Measurements from ENCODE around the gene SGPL1.
A peak's percentile ranks its signal among the peaks of the same experiment; 100 is the strongest.
"Not testable (repeated sequence)": the region's sequence is repeated elsewhere in the genome, so short reads cannot be mapped to it uniquely, and the experiment has no call there.

Gene SGPL1, protein sequence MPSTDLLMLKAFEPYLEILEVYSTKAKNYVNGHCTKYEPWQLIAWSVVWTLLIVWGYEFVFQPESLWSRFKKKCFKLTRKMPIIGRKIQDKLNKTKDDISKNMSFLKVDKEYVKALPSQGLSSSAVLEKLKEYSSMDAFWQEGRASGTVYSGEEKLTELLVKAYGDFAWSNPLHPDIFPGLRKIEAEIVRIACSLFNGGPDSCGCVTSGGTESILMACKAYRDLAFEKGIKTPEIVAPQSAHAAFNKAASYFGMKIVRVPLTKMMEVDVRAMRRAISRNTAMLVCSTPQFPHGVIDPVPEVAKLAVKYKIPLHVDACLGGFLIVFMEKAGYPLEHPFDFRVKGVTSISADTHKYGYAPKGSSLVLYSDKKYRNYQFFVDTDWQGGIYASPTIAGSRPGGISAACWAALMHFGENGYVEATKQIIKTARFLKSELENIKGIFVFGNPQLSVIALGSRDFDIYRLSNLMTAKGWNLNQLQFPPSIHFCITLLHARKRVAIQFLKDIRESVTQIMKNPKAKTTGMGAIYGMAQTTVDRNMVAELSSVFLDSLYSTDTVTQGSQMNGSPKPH

DNA sequence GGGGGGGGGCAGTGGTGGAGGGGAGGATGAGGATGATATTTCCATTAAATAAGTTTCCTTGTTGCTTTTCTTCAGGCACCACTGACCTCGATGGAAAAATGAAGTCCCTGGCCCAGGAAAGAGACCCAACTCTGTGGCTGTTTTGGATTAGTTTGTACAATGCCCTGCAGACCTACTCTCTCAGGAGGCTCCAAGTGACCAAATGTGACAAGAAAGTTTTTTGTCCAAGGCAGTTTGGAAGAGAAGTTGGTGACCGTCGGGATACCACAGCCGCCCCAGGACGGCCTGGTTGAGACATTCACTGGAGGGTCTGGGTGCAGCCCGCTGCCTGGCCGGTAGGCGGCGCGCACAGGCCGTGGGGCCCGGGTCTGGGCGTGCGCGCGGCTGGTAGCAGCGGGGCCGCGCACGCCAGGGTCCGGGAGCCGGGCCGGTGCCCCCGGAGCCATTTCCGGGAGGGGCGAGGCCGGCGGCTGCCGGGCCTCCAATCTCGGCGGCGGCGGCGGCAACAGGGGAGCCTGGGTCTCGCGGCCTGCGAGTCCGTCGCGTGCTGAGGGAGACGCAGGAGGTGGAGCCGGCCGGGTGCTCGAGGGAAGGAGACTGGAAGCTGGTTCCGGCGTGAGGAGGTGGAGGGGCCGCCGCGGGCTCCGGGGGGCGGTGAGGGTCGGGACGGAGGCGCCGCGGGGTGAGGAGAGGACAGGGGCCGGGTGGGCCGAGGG, at the start of gene SGPL1:
Gene SGPL1, plus strand, starts transcription at position 445 of the 716 bp plus-strand sequence. CDS start 906 bp downstream, outside the sequence.
- DNase-seq (ENCODE audit: low read depth in 2 of 2, low spot score in 1 of 2), result peak; percentile 64 to 74

DNA sequence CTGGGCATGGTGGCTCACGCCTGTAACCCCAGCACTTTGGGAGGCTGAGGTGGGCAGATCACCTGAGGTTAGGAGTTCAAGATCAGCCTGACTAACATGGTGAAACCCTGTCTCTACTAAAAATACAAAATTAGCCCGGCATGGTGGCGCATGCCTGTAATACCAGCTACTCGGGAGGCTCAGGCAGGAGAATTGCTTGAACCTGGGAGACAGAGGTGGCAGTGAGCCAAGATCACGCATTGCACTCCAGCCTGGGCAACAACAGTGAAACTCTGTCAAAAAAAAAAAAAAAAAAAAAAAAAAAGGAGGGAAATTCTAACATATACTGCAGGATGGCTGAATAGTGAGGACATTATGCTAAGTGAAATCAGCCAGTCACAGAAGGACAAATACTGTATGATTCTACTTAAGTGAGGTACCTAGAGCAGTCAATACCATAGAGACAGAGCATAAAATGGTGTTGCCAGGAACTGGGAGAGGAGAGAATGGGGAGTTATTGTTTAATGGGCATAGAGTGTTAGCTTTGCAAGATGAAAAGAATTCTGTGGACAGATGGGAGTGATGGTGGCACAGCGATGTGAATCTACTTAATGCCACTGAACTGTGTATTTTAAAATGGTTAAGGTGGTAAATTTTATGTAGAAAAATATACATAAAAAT, 47.6 kb upstream of the SGPL1 start:
- not testable (repeated sequence) for DNase-seq (ENCODE audit: low read depth in 2 of 2, low spot score in 1 of 2)

DNA sequence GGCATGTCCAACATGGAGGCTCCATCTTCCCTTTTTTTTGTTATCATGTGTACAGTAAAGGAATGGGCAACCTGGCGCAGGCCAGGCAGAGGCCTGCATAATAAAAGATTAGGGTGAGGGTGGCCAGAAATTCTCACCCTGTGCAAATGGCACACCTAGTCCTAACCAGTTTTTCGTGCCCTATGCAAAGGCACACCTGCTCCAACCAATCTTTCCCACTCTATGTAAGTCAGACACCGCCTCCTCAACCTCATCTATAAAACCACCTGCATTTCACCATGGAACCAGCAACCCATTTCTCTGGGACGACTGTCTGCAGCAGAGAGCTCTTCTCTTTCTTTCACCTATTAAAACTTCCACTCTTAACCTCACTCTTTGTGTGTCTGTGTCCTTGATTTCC, 46.6 kb upstream of the SGPL1 start:
- no peak for DNase-seq (ENCODE audit: low read depth in 2 of 2, low spot score in 1 of 2)

DNA sequence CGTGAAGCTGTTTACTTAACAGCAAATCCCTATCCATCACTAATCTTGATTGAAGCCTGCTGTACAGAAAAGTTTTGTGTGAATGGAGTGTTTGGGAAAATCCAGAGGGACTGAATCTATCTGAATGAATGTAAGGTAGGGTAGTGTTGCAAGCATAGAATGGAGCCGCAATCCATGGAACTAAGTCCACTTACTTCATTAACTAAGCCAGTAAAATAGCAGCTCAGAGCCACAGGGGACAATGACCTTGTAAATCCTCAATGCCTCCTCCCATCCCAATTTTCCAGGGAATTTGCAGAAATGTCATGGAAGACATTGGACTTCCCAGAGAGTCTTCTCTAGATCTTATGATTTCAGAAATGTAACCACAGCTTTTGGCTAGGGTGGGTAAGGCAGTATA, 45.7 kb upstream of the SGPL1 start:
- DNase-seq (ENCODE audit: low read depth in 2 of 2, low spot score in 1 of 2), result no peak

DNA sequence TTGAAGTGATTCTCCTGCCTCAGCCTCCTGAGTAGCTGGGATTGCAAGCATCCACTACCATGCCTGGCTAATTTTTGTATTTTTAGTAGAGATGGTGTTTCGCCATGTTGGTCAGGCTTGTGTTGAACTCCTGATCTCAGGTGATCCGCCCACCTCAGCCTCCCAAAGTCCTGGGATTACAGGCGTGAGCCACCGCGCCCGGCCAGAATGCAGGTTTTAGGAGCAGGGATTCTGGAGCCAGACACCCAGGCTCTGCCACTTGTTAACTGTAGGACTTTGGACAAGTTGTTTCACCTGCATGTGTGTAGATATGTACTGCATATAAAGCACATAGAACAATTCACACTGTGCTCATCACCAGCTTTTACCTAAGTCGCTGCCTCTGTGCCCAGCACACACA, 45.2 kb upstream of the SGPL1 start:
- not testable (repeated sequence) for DNase-seq (ENCODE audit: low read depth in 2 of 2, low spot score in 1 of 2)

DNA sequence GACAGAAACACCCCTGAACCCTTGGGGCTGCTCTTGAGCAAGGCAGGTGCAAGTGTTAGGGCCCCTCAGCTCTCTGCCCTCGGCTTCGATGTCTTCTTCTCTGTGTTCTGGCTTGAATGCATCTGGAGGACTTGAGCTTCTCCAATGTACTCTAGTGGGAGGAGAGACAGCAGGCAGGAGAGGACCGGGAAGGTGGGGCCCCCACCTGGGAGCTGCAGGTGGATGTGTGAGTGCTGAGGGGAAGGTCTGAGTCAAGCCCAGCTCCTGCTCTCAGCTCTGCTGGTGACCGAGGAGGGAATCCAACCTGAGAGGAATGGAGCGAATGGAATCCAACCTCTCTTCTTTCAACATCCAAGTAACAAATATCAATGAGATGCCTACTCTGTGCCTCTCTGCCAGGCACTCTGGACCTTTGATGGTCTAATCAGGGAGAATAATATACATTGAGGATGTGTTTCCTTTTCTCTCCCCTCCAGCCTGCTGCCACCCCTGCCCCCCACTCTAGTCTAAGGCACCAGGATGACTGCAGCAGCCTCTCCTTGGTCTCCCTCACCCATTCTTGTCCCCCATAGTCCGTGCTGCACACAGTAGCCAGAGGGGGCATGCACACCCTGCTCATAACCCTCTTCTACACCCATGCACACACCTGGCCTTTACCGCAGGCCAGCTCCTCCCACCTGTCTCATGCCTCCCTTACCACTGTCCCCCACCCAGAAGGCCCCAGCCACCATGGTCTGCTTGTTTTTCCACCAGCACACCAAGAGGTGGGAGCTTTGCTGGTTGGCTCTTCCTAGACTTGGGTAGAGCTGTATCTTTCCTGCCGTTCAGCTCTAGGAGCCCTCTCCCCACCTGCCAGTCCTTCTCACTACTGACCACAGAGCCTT, 44.2 kb upstream of the SGPL1 start:
- DNase-seq (ENCODE audit: low read depth in 2 of 2, low spot score in 1 of 2), result no peak

DNA sequence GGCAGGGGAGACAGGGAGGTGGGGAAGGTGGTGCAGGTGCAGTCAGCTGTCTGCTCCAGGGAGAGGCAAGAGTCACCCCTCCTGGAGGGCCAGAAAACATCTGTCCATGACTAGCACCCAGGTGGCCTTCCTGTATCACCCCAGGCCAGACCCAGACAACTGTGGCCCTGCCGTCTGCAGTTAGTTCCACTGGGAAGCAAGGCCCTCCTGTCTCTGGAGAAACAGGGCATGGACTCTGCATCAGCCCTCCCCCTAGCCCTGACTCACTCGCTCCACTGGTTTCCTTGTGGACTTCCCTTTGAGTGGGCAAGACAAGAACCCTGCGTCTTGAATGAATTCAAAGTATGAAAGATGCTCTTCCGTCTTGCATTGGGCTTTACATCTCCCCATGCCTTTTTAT, 43.1 kb upstream of the SGPL1 start:
- no peak for DNase-seq (ENCODE audit: low read depth in 2 of 2, low spot score in 1 of 2)

DNA sequence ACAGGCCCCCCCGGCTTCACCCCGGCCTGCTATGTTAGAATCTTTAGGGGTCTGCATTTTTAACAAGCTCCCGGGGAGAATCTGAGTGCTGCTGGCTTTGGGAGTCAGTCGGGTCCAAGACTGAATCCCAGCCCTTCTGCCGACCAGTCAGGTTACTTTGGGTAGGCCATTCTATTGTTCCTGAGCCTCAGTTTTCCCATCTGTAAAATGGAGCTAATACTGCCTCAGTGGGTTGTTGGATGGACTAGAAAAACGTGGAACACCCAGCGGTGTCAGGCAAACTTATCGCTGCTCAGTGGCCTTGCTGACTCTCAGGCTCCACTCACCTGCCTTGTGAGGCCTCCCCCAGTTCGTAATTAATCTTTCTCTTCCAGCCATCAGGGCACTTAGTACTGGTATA, 42.3 kb upstream of the SGPL1 start:
- no peak for DNase-seq (ENCODE audit: low read depth in 2 of 2, low spot score in 1 of 2)

DNA sequence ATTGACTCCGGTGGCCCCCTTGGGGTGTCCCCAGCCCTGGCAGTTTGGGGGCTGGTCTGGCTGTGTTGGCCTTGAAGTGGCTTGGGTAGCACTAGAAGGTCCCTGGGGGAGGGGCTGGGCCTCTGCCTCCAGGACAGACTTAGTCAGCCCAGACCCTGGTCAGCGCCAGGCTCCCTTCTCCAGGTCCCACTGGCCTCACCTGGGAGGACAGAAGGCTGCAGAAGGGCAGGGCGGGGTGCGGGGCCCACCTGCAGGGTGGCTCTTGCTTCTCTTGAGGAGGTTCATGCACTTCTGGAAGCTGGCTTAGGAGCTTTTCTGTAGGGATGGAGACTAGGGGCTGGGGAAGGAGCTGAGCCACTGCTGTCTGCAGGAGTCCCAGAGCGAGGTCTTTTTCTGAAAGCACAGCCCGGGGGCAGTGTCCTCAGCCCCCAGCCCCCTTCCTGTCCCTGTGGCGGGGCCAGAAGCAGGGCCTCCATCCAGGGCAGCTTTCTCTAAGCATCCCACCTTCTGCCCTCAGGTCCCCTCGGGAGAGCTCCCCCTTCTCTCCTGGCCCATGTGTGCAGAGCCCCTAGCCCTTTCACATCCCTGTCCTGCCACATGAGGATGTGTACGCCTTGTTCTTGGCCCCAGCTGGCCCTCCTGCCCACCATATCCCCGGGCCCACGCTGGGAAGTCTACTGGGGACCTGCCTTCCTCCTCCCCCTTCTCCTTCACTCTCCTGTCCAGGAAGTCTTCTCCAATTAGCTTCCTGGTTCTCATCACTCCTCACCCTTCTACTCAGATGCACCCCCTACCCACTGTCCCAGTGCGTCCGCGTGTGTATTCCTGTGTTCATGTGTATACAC, 41.6 kb upstream of the SGPL1 start:
- no peak for DNase-seq (ENCODE audit: low read depth in 2 of 2, low spot score in 1 of 2)

DNA sequence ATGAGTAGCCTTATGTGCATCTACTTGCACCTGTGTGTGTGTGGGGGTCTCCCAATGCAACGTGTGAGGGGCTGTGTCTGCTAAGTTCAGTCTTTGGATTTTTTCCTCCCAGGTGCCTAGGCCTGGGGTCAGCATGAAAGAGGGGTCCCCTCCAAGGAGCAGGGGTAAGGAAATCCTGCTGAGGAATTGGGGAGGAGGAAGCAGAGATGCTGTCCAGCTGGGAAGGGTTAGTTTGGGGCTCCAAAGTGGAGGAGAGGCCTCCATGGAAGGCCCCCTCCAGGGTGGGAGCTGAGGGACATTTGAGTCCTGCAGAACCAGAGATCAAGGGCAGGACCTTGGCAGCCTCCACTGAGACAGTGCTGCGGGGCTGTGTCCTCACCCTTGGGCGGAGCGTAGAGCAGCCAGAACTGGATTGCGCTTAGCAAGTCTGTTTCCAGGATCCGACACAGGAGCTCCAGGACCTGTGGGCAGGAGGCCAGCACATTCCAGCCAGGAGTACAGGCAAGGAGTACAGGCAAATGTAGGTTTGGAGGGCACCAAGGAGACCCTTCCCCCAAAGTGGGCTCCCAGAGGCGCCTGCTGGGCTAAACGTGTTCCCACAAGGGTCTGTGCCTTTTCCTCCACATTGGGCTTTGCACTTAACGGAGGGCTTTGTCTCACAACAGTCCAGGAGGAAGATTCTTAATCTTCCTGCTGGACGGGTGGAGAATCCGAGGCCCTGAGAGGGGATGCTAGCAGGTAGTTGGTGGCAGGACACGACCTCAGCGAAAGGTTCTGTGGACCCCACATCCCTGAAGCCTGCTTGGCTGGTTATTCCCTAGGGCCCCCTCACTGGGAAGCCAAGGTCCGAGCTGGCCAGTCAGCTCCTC, 40.7 kb upstream of the SGPL1 start:
- DNase-seq (ENCODE audit: low read depth in 2 of 2, low spot score in 1 of 2), result no peak

DNA sequence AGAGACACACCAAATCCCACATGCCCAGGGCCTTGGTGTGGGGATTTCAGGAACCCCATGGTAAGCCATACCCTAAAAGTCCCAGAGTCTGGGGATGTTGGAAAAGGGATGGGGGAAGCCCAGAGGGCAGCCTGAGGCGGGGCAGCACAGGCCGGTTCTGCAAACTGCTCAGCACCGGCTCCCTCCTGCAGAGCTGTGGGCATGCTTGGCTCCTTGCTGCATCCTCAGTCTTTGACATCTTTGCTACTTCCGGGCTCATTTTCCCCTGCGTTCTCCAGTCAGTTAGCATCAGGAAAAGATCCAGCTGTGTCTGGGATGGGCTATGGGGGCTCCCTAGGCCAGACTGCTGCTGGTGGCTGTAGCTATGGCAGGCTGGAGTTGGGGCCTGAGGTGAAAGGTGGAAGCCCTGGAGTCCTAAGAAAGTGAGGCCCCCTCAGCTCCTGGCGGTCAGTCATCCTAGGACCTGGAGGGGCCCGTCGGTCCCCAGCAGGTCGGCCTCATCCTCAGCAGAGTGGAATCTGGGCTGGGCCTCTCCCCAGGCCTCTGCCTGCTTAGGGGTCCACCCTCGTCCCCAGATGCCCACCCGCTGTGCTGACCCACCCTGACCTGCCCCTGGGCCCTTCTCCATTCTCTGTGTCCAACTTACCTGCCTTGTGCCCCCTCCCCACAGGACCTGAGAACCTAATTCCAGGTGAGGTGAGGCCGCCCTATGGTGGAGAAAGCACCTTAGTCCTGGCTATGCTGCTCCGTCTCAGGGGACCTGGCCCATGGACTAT, 39.9 kb upstream of the SGPL1 start:
- no peak for DNase-seq (ENCODE audit: low read depth in 2 of 2, low spot score in 1 of 2)

DNA sequence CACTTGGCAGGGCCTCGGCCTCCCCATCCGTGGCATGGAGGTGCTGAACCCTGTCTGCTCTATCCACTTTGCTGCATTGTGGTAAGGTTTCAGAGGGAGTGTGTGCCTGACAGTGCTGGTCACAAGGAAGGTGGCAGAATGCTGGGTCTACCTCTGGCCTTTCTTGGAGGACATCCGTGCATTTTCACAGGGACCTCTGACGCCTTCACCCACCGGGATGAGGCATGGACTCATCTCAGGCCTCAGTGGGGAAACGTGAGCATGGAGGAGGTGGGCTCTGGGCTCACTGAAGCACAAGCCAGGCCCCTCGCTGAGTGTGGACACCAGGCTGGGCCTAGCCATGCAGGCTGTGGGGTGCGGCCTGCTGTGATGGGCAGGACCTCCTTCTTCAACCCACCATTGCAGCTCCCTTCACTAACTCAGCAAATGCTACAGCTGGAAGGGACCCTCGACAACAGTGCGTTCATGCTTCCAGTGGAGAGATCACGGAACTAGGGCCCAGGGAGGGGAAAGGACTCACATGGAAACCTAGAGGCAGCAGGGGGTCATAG, 39.2 kb upstream of the SGPL1 start:
- no peak for DNase-seq (ENCODE audit: low read depth in 2 of 2, low spot score in 1 of 2)

DNA sequence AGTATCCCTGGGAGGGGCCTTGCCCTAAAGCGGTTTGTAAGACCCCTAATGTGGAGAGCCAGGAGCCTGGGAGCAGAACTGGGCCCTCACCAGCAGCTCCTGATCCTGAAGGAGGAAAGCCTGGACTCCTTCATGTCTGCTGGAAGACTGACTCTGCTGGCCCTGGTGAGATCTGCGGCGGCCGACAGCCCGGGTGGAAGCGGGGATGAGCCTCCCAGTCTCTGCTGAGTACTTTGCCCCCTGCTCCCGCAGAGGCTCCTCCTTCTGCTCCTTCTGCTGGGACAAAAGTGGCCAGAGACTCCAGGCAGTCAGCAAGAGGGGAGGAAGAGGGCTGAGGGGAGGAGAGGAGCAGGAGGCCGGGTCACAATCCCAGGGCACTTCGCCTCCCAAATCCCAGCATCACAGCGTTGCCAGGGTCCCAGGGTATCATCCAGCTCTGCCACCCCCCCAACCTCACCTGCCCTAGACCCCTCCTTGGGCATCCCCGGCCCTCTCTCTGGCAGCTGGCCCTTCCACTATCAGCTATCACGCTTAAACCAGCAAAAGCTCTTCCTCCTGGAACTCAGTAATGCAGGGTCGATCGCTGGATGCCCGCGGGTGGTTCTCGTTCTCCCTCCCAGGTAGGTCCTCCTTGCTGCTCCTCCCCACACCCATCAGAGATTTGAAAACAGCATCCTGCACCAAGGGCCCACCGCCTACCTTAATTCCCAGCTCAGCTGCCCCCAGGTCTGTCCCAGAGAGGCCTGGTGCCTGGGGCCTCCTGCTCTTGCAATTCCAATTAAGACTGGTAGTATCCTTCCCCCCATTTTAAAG, 38.5 kb upstream of the SGPL1 start:
- DNase-seq (ENCODE audit: low read depth in 2 of 2, low spot score in 1 of 2), result no peak

DNA sequence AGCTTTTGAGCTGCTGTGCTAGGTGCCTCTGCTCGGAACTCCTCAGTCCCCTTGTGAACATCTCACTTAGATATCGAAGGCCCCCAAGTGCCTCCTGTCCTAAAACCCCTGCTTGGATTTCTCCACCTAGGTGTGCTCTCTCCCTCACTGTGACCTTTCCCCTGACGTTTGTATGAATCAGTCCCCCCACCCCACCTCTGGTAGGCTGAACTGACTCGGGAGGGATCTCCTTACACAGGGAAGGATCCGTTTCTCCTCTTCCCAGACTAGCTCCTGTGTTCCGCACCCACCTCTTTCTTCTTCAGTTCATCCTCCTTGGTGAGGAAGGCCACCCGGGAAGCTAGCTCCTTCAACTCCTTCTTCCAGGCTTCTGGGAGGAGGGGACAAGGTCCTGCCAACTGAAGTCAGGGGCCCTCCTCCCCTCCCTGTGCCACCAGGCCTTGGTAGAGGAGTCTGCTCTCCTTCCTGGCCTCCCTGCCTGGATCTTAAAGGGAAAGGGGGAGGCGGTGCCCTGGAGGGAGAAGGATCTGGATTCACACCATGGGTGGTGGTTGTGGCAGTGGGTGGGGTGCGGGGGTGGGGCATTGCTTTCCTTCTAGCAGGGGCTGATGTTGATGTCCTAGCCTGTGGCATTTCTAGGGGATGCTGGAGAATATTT, 37.4 kb upstream of the SGPL1 start:
- no peak for DNase-seq (ENCODE audit: low read depth in 2 of 2, low spot score in 1 of 2)

DNA sequence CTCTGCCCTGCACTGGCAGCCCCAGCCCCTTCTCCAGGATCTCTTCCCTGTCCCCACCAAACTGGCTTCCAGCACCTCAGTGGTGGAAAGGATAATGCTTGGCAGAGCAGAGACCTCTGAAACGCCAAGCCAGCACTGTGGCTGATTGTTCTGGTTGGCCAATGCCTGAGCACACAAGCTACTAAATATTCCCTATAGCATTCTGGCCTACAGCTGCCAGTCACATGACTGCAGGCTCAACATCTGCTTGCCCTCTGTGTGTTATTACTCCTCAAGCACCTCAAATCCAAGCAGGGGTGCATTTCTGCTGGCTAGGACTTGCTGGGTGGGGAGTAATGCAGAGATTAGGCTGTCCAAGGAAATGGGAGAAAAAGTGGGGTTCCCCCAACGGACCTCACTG, 36.7 kb upstream of the SGPL1 start:
- no peak for DNase-seq (ENCODE audit: low read depth in 2 of 2, low spot score in 1 of 2)
